Measurements from ENCODE around the gene MRPS5.
"Not testable (repeated sequence)": the region's sequence is repeated elsewhere in the genome, so short reads cannot be mapped to it uniquely, and the experiment has no call there.

MRPS5 gene

DNA sequence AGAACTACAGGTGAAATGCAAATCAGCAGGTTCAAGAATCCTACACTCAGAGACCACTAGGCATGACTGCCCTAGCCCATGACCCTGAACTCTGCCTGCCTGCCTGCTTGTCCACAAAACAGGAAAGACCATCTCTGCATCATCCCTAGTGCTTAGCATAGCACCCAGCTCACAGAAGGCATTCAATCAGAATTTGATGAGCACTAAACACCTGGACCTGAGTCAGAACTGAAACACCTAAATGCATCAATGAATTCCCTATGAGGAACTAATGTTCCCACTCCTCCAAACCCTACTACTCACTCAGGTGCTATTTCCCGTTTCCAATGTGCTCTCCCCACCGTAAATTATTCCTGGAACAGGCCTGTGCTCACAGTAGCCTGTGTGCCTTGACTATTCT, 21.7 kb downstream of the MRPS5 start:
- Histone ChIP-seq H3K9ac (ENCODE audit: low read depth, low read length, poor library complexity, severe bottlenecking) (no peak overlapping the region), H3K9me3 (ENCODE audit: insufficient read depth, low read depth, low read length) (no peaks in the 10 kb centered on the region), H3F3A (ENCODE audit: low read depth) (no peaks in the 10 kb centered on the region), H2AFZ (ENCODE audit: low read length) (no peak overlapping the region), H3K79me2 (ENCODE audit: insufficient read depth, low read length) (no peaks in the 10 kb centered on the region), H3K4me3 (ENCODE audit: low read length, poor library complexity, severe bottlenecking) (no peak overlapping the region), H3K36me3 (ENCODE audit: insufficient read depth, low read length) (peaks cover 59% of the 10 kb centered on the region), H3K4me1 (ENCODE audit: insufficient read depth, low read length, poor library complexity, severe bottlenecking) (no peaks in the 10 kb centered on the region), H3K27me3 (ENCODE audit: insufficient read depth, low read length, poor library complexity, severe bottlenecking) (no peaks in the 10 kb centered on the region), H4K20me1 (ENCODE audit: insufficient read depth, low read length, poor library complexity, severe bottlenecking) (no peaks in the 10 kb centered on the region), H3K4me2 (ENCODE audit: low read depth, low read length, poor library complexity, severe bottlenecking) (no peak overlapping the region), H3K9me2 (replicated peaks; ENCODE audit: low read depth, low read length) (no peaks in the 10 kb centered on the region)
- TF ChIP-seq, protein P1, sequence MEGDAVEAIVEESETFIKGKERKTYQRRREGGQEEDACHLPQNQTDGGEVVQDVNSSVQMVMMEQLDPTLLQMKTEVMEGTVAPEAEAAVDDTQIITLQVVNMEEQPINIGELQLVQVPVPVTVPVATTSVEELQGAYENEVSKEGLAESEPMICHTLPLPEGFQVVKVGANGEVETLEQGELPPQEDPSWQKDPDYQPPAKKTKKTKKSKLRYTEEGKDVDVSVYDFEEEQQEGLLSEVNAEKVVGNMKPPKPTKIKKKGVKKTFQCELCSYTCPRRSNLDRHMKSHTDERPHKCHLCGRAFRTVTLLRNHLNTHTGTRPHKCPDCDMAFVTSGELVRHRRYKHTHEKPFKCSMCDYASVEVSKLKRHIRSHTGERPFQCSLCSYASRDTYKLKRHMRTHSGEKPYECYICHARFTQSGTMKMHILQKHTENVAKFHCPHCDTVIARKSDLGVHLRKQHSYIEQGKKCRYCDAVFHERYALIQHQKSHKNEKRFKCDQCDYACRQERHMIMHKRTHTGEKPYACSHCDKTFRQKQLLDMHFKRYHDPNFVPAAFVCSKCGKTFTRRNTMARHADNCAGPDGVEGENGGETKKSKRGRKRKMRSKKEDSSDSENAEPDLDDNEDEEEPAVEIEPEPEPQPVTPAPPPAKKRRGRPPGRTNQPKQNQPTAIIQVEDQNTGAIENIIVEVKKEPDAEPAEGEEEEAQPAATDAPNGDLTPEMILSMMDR (conservative IDR thresholded peaks at IDR 0.05; ENCODE audit: low read length), result no peak

DNA sequence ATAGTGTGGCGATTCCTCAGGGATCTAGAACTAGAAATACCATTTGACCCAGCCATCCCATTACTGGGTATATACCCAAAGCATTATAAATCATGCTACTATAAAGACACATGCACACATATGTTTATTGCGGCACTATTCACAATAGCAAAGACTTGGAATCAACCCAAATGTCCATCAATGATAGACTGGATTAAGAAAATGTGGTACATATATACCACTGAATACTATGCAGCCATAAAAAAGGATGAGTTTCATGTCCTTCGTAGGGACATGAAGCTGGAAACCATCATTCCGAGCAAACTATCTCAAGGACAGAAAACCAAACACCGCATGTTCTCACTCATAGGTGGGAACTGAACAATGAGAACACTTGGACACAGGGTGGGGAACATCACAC, 23.3 kb downstream of the MRPS5 start:
- H3K4me3 ChIP-seq (ENCODE audit: low read length, poor library complexity, severe bottlenecking); H3K4me2 ChIP-seq (ENCODE audit: low read depth, low read length, poor library complexity, severe bottlenecking); H4K20me1 ChIP-seq (ENCODE audit: insufficient read depth, low read length, poor library complexity, severe bottlenecking); H3K9me3 ChIP-seq (ENCODE audit: insufficient read depth, low read depth, low read length); H3K4me1 ChIP-seq (ENCODE audit: insufficient read depth, low read length, poor library complexity, severe bottlenecking); H2AFZ ChIP-seq (ENCODE audit: low read length); H3K27me3 ChIP-seq (ENCODE audit: insufficient read depth, low read length, poor library complexity, severe bottlenecking); H3K79me2 ChIP-seq (ENCODE audit: insufficient read depth, low read length); H3K9ac ChIP-seq (ENCODE audit: low read depth, low read length, poor library complexity, severe bottlenecking); H3F3A ChIP-seq (ENCODE audit: low read depth); H3K9me2 ChIP-seq (replicated peaks; ENCODE audit: low read depth, low read length): not testable (repeated sequence)
- peaks cover 43% of the 10 kb centered on the region for H3K36me3 ChIP-seq (ENCODE audit: insufficient read depth, low read length)

DNA sequence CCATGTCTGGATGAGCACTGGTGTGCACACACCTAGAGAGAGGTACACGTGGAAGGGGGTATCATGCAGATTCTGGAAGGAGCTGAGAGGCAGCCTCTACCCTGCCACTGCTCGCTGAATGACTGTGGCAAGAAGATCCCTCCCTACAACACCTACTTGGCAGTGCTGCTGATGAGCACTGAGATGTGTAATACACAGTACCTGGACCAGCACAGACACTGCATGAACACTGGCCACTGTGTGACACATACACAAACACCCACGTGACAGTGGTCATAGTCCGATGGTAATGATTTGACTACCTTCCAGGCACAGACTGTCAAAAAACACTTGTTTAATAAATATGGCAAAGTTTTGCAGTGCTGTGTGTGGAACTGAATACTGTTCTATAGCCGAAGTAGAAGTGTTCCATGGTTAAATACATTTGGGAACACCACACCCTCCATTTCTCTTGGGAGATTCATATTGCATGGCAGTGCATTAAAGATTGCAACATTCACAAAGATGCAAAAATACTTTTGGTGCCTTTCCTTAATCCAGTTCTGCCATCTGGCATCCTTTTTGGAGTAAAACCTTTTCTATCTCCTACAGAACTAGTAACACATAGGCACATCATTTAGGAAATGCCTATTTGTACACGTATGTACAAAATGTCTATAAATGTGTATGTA, 29.6 kb downstream of the MRPS5 start:
- H3K9me3 ChIP-seq (ENCODE audit: insufficient read depth, low read depth, low read length), result no peaks in the 10 kb centered on the region
- H3K36me3 ChIP-seq (ENCODE audit: insufficient read depth, low read length), result peaks cover 51% of the 10 kb centered on the region
- H3K4me1 ChIP-seq (ENCODE audit: insufficient read depth, low read length, poor library complexity, severe bottlenecking), result no peaks in the 10 kb centered on the region
- TF ChIP-seq, protein P1 (conservative IDR thresholded peaks at IDR 0.05; ENCODE audit: low read length), result no peak
- TF ChIP-seq EZH2phosphoT487 (IDR thresholded peaks at IDR 0.05; ENCODE audit: borderline replicate concordance), result no peak
- no peaks in the 10 kb centered on the region for H4K20me1 ChIP-seq (ENCODE audit: insufficient read depth, low read length, poor library complexity, severe bottlenecking)
- no peak overlapping the region for H2AFZ ChIP-seq (ENCODE audit: low read length)
- H3K27me3 ChIP-seq (ENCODE audit: insufficient read depth, low read length, poor library complexity, severe bottlenecking), result no peaks in the 10 kb centered on the region
- no peak overlapping the region for H3K4me3 ChIP-seq (ENCODE audit: low read length, poor library complexity, severe bottlenecking)
- H3F3A ChIP-seq (ENCODE audit: low read depth), result no peaks in the 10 kb centered on the region
- H3K9me2 ChIP-seq (replicated peaks; ENCODE audit: low read depth, low read length), result no peaks in the 10 kb centered on the region
- no peak overlapping the region for H3K4me2 ChIP-seq (ENCODE audit: low read depth, low read length, poor library complexity, severe bottlenecking)
- no peak overlapping the region for H3K9ac ChIP-seq (ENCODE audit: low read depth, low read length, poor library complexity, severe bottlenecking)
- no peaks in the 10 kb centered on the region for H3K79me2 ChIP-seq (ENCODE audit: insufficient read depth, low read length)

DNA sequence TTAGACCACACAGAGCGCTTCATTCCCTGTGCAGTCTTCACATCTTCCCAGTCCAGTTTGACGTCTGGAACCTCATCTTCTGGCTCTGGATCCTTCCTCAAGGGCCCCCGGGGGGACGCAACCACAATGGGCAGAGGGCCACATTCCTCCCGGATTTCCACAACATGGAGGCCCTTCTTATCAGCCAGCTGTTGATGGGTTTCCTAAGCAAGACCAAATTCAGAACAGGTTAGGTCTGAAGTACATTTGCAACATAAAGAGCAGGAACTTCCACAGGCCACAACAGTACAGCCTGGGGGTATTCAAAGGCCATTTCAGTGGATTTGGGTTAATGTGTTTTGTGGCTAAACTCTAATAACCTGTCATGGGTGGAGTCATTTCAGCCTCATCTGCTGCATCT, 34.2 kb downstream of the MRPS5 start:
- Histone ChIP-seq H3K9me2 (replicated peaks; ENCODE audit: low read depth, low read length) (no peaks in the 10 kb centered on the region), H2AFZ (ENCODE audit: low read length) (no peak overlapping the region), H3K36me3 (ENCODE audit: insufficient read depth, low read length) (peaks cover 66% of the 10 kb centered on the region), H3K9me3 (ENCODE audit: insufficient read depth, low read depth, low read length) (no peaks in the 10 kb centered on the region), H3K9ac (ENCODE audit: low read depth, low read length, poor library complexity, severe bottlenecking) (no peak overlapping the region), H4K20me1 (ENCODE audit: insufficient read depth, low read length, poor library complexity, severe bottlenecking) (no peaks in the 10 kb centered on the region), H3F3A (ENCODE audit: low read depth) (no peaks in the 10 kb centered on the region), H3K4me2 (ENCODE audit: low read depth, low read length, poor library complexity, severe bottlenecking) (no peak overlapping the region), H3K27me3 (ENCODE audit: insufficient read depth, low read length, poor library complexity, severe bottlenecking) (no peaks in the 10 kb centered on the region), H3K4me3 (ENCODE audit: low read length, poor library complexity, severe bottlenecking) (no peak overlapping the region), H3K4me1 (ENCODE audit: insufficient read depth, low read length, poor library complexity, severe bottlenecking) (no peaks in the 10 kb centered on the region), H3K79me2 (ENCODE audit: insufficient read depth, low read length) (no peaks in the 10 kb centered on the region)
- no peak for TF ChIP-seq EZH2phosphoT487 (IDR thresholded peaks at IDR 0.05; ENCODE audit: borderline replicate concordance)
- TF ChIP-seq, protein P1 (conservative IDR thresholded peaks at IDR 0.05; ENCODE audit: low read length), result no peak
